GM12878 (cell line): ENCODE measurements around the gene COX17. TPM values are rescaled to one million over a fixed set of nuclear protein-coding genes. Genes with fewer than 3 reads are reported as not detected.

ENCODE experiments used
- ATAC-seq: fragments of 200-7000 bp; cut with Tn5 transposase; 3 replicates; pipeline ENCODE4 v1.9.1; 2020; ENCODE audit warnings: mild to moderate bottlenecking, moderate library complexity
- BruUV-seq: library from RNA; stranded (reverse); fragments of 400-500 nt; replicated peaks from 2 replicates; lab custom pipeline; 2021; lab: Mats Ljungman, UMichigan
- CTCF ChIA-PET: fragments of 300-600 bp; sonication (Branson Sonifier 250); formaldehyde crosslinking; extraction: SDS; loops from one replicate; lab custom pipeline; 2021; ENCODE audit warnings: inconsistent platforms; lab: Yijun Ruan, JAX
- POLR2A ChIA-PET: fragments of 350-600 bp; formaldehyde crosslinking; extraction: SDS; loops from one replicate; lab custom pipeline; 2021; ENCODE audit warnings: inconsistent platforms; lab: Charles Lee
- RAD21 ChIA-PET: fragments of 300-600 bp; sonication (Branson Sonifier 250); formaldehyde crosslinking; loops from one replicate; lab custom pipeline; 2023; ENCODE audit warnings: antibody characterized with exemption; ENCODE audit not compliant: unreplicated experiment; lab: Charles Lee
- SMC1A ChIA-PET: fragments of 300-600 bp; sonication (Branson Sonifier 250); formaldehyde crosslinking; loops from one replicate; lab custom pipeline; 2023; ENCODE audit not compliant: unreplicated experiment, uncharacterized antibody; lab: Charles Lee
- DNase-seq: peaks from one replicate; pipeline ENCODE4 v3.0.0-alpha.2; 2011; ENCODE audit warnings: low read depth, low spot score
- FAIRE-seq: peaks from 3 replicates; lab custom pipeline; 2011; peaks lifted over from hg19 to GRCh38; lab: Jason Lieb, UNC
- H2AFZ ChIP-seq: 2 replicates; pipeline ENCODE4 v1.6.0; 2011; ENCODE audit warnings: low read depth, low read length, control low read depth; ENCODE audit not compliant: control insufficient read depth
- H3K27ac ChIP-seq: 2 replicates; pipeline ENCODE4 v1.5.1; 2011; ENCODE audit warnings: control low read depth; ENCODE audit not compliant: control insufficient read depth, insufficient read depth
- H3K27me3 ChIP-seq, 2 experiments: replicated peaks in 1 of 2; 2 replicates each; pipeline versions ENCODE4 v1.6.0 to v1.6.1; 2011; ENCODE audit warnings: low read length in 1 of 2; ENCODE audit not compliant: control insufficient read depth in 2 of 2, insufficient read depth in 2 of 2
- H3K36me3 ChIP-seq, 2 experiments: 2 replicates each; pipeline ENCODE4 v1.5.1; 2011; ENCODE audit warnings: low read length in 1 of 2; ENCODE audit not compliant: control insufficient read depth in 2 of 2, insufficient read depth in 2 of 2
- H3K4me1 ChIP-seq: 2 replicates; pipeline ENCODE4 v1.6.1; 2011; ENCODE audit warnings: mild to moderate bottlenecking, low read length, moderate library complexity, mixed read lengths; ENCODE audit not compliant: control insufficient read depth, insufficient read depth
- H3K4me2 ChIP-seq: 2 replicates; pipeline ENCODE4 v1.6.0; 2011; ENCODE audit warnings: control low read depth; ENCODE audit not compliant: control insufficient read depth, insufficient read depth
- H3K4me3 ChIP-seq: fragments of 200-600 bp; sonication (generic); 2 replicates; pipeline ENCODE4 v1.5.1; 2016
- H3K79me2 ChIP-seq: 2 replicates; pipeline ENCODE4 v1.6.0; 2011; ENCODE audit warnings: low read length; ENCODE audit not compliant: control insufficient read depth, insufficient read depth
- H3K9ac ChIP-seq: 2 replicates; pipeline ENCODE4 v1.8.0; 2011; ENCODE audit warnings: low read length, control low read depth, mixed read lengths; ENCODE audit not compliant: control insufficient read depth, insufficient read depth
- H3K9me3 ChIP-seq: replicated peaks from 3 replicates; pipeline ENCODE4 v1.5.1; 2011; ENCODE audit warnings: mild to moderate bottlenecking, low read length; ENCODE audit not compliant: control insufficient read depth, insufficient read depth
- H4K20me1 ChIP-seq: 2 replicates; pipeline ENCODE4 v1.6.0; 2011; ENCODE audit not compliant: control insufficient read depth, insufficient read depth
- ATF2 ChIP-seq: IDR thresholded peaks from 2 replicates; pipeline ENCODE4 v1.6.1; 2012; ENCODE audit warnings: low read length, inconsistent platforms
- CBFB ChIP-seq: IDR thresholded peaks from 2 replicates; pipeline ENCODE4 v1.6.1; 2016; ENCODE audit warnings: antibody characterized with exemption, low read depth
- CHD1 ChIP-seq: IDR thresholded peaks from 2 replicates; pipeline ENCODE4 v1.6.1; 2012; ENCODE audit warnings: low read depth, low read length, improper control_type of control experiment
- E2F4 ChIP-seq: IDR thresholded peaks from 2 replicates; pipeline ENCODE4 v1.6.1; 2012; ENCODE audit warnings: low read depth, low read length, improper control_type of control experiment
- HDAC6 ChIP-seq: fragments of 200-600 bp; sonication (generic); IDR thresholded peaks from one replicate; pipeline ENCODE4 v1.8.0; 2017; ENCODE audit warnings: antibody characterized with exemption; ENCODE audit not compliant: unreplicated experiment
- HDGF ChIP-seq: fragments of 450-650 bp; IDR thresholded peaks from 2 replicates; pipeline ENCODE4 v1.6.1; 2016; ENCODE audit warnings: antibody characterized with exemption
- MTA2 ChIP-seq: fragments of 450-650 bp; IDR thresholded peaks from 2 replicates; pipeline ENCODE4 v1.6.1; 2016; ENCODE audit warnings: low read depth, mild to moderate bottlenecking, moderate library complexity
- MYB ChIP-seq: fragments of 150-350 bp; IDR thresholded peaks from 2 replicates; pipeline ENCODE4 v1.6.1; 2014; ENCODE audit warnings: mild to moderate bottlenecking, low read depth, low read length, borderline replicate concordance
- NBN ChIP-seq: fragments of 450-650 bp; IDR thresholded peaks from 2 replicates; pipeline ENCODE4 v1.6.1; 2016
- NR2C2 ChIP-seq: IDR thresholded peaks from 2 replicates; pipeline ENCODE4 v1.6.1; 2011; ENCODE audit warnings: borderline replicate concordance, low read depth; ENCODE audit not compliant: control insufficient read depth, insufficient read length
- NR2F1 ChIP-seq: fragments of 450-650 bp; conservative IDR thresholded peaks from 2 replicates; pipeline ENCODE4 v1.6.1; 2017; ENCODE audit warnings: mild to moderate bottlenecking
- PRDM15 ChIP-seq: fragments of 450-650 bp; formaldehyde crosslinking; IDR thresholded peaks from 2 replicates; pipeline ENCODE4 v1.4.0; 2020; ENCODE audit warnings: mild to moderate bottlenecking, moderate library complexity
- RBBP5 ChIP-seq: fragments of 200-600 bp; sonication (generic); conservative IDR thresholded peaks from 2 replicates; pipeline ENCODE4 v1.6.1; 2016
- RCOR1 ChIP-seq: conservative IDR thresholded peaks from 2 replicates; pipeline ENCODE4 v1.6.1; 2012; ENCODE audit warnings: low read depth, low read length, improper control_type of control experiment
- SMARCA5 ChIP-seq: fragments of 450-650 bp; IDR thresholded peaks from 2 replicates; pipeline ENCODE4 v1.6.1; 2017; ENCODE audit warnings: mild to moderate bottlenecking
- SMC3 ChIP-seq: IDR thresholded peaks from 2 replicates; pipeline ENCODE4 v1.6.1; 2011; ENCODE audit warnings: low read length, improper control_type of control experiment, borderline replicate concordance
- SUPT20H ChIP-seq: IDR thresholded peaks from 2 replicates; pipeline ENCODE4 v1.6.1; 2011; ENCODE audit warnings: low read depth, mild to moderate bottlenecking, low read length, moderate library complexity, borderline replicate concordance; ENCODE audit not compliant: control insufficient read depth
- TARDBP ChIP-seq: IDR thresholded peaks from 2 replicates; pipeline ENCODE4 v1.6.1; 2016; ENCODE audit warnings: borderline replicate concordance
- ZNF217 ChIP-seq: fragments of 450-650 bp; IDR thresholded peaks from 2 replicates; pipeline ENCODE4 v1.6.1; 2017; ENCODE audit warnings: antibody characterized with exemption, mild to moderate bottlenecking
- ZNF384 ChIP-seq: IDR thresholded peaks from 2 replicates; pipeline ENCODE4 v1.6.1; 2012; ENCODE audit warnings: low read depth, mild to moderate bottlenecking, low read length, improper control_type of control experiment, borderline replicate concordance
- WGBS: methylation state at CpG from one replicate; pipeline ENCODE4 v1.1.6; 2016; ENCODE audit warnings: low lambda C conversion rate; ENCODE audit not compliant: insufficient replicate concordance, insufficient coverage; ENCODE audit errors: missing lambda C conversion rate; 5-methylcytosine and 5-hydroxymethylcytosine counted together
- in situ Hi-C: fragments of 300-500 bp; cut with MboI; formaldehyde crosslinking; loops from 9 replicates; pipeline ENCODE4 v1.14.3; 2018; ENCODE audit warnings: mixed read lengths
- intact Hi-C: fragments of 100-400 bp; cut with micrococcal nuclease; formaldehyde crosslinking; loops from one replicate; pipeline ENCODE4 v1.14.2; 2022; ENCODE audit not compliant: unreplicated experiment
- polyA plus RNA-seq, 11 experiments: library from polyadenylated mRNA; depleted of rRNA in 4 of 11; unstranded in 6 of 11; stranded (reverse) in 5 of 11; fragments of >200 nt; fragmentation: Nextera tagmentation in 4 of 11; fragmentation: Illumina TruSeq in 1 of 11; extraction: Ambion mirVana in 4 of 11; extraction: Trizol in 1 of 11; gene quantifications; 1 replicate in 1 of 11; 2 replicates in 10 of 11; pipeline versions ENCODE4 v1.2.1 to v1.2.3, GENCODE V29; 2011 to 2016; ENCODE audit warnings: inconsistent platforms in 2 of 11, missing spikeins in 2 of 11, low read depth in 1 of 11
- total RNA-seq, 4 experiments: library from RNA; depleted of rRNA in 3 of 4; stranded (reverse); fragments of >200 nt in 3 of 4; fragmentation: Illumina TruSeq in 1 of 4; extraction: Trizol in 1 of 4; gene quantifications; 2 replicates each; pipeline versions ENCODE4 v1.2.1 to v1.2.3, GENCODE V29; 2013 to 2021

The COX17 gene
- total and polyA plus RNA-seq, 10 of the 15 experiments (the other 5 are each of a cell fraction or from before 2014, with no cell fraction given) = 111 to 717 (median 243) TPM

- H4K20me1 ChIP-seq = no peaks in the 10 kb centered on the region
- H3K36me3 ChIP-seq = no peaks in the 10 kb centered on the region; a peak in 1 of 4 replicates
- H3K4me2 ChIP-seq = no peak overlapping the region
- ChIA-PET SMC1A (interaction anchor here (0.6 to 9.4 kb wide), 3 partner anchors 30 to 110 kb away, joined by 3 to 128 read pairs (median 5); no protein-coding TSS in a partner anchor), CTCF (interaction anchor here (0.9 to 2.5 kb wide), 2 partner anchors 12 to 30 kb away, joined by 3 to 16 read pairs; no protein-coding TSS in a partner anchor), RAD21 (interaction anchor here (1.6 to 7.8 kb wide), 2 partner anchors 30 to 32 kb away, joined by 5 to 103 read pairs; no protein-coding TSS in a partner anchor), POLR2A (interaction anchor here (6.1 kb wide), 1 partner anchor 31 kb away, joined by 103 read pairs; the partner anchor contains the start of gene PLA1A)
- no peak overlapping the region for H3K27ac ChIP-seq
- H3K9ac ChIP-seq = no peak overlapping the region
- ATAC-seq (no peak), DNase-seq (no peak), FAIRE-seq (no peak)
- no peak overlapping the region for H3K4me3 ChIP-seq
- no peaks in the 10 kb centered on the region for H3K27me3 ChIP-seq
- H2AFZ ChIP-seq = no peak overlapping the region
- peaks cover 42% of the 10 kb centered on the region for H3K4me1 ChIP-seq
- BruUV-seq = no TSS peak
- H3K9me3 ChIP-seq = no peaks in the 10 kb centered on the region
- in situ Hi-C loops (no loop called here), intact Hi-C loops (no loop called here)
- 97% methylated on average over 3 of the region's 3 CpGs for WGBS
- H3K79me2 ChIP-seq = no peaks in the 10 kb centered on the region
- TF ChIP-seq RBBP5 (no peak), CHD1 (no peak), NBN (no peak), MTA2 (no peak), SMC3 (no peak), MYB (no peak), RCOR1 (no peak), ATF2 (no peak), ZNF217 (no peak), NR2F1 (no peak), ZNF384 (no peak), SUPT20H (no peak), TARDBP (no peak), E2F4 (no peak), NR2C2 (no peak), HDAC6 (no peak), CBFB (no peak), SMARCA5 (no peak), HDGF (no peak), PRDM15 (CRISPR knock-in tag) (no peak)
Observed at GRCh38 chr3:119631516-119631915, 45.7 kb downstream of the COX17 start.
